Hepatocyte (in vitro differentiated cells): ENCODE results near the gene ALDH9A1. TPM values are rescaled to one million over a fixed set of nuclear protein-coding genes. Genes with fewer than 3 reads are reported as not detected.

ENCODE experiments used
- DNase-seq: peaks from one replicate; pipeline ENCODE4 v3.0.0-alpha.2; 2016; ENCODE audit warnings: low spot score
- H2AFZ ChIP-seq: fragments of 200-600 bp; sonication (generic); 2 replicates; pipeline ENCODE4 v1.6.0; 2016; ENCODE audit warnings: antibody characterized with exemption, mild to moderate bottlenecking
- H3K27ac ChIP-seq: fragments of 200-600 bp; sonication (generic); 2 replicates; pipeline ENCODE4 v1.5.1; 2016; ENCODE audit warnings: mild to moderate bottlenecking
- H3K27me3 ChIP-seq: fragments of 200-600 bp; sonication (generic); 2 replicates; pipeline ENCODE4 v1.6.1; 2016
- H3K36me3 ChIP-seq: fragments of 200-600 bp; sonication (generic); replicated peaks from 2 replicates; pipeline ENCODE4 v1.5.1; 2016; ENCODE audit warnings: low read depth; ENCODE audit not compliant: insufficient read depth
- H3K4me1 ChIP-seq: fragments of 200-600 bp; sonication (generic); 2 replicates; pipeline ENCODE4 v1.5.1; 2016; ENCODE audit warnings: mild to moderate bottlenecking, moderate library complexity; ENCODE audit not compliant: insufficient read depth
- H3K4me2 ChIP-seq: fragments of 200-600 bp; sonication (generic); 2 replicates; pipeline ENCODE4 v1.6.0; 2016
- H3K4me3 ChIP-seq: fragments of 200-600 bp; sonication (generic); 2 replicates; pipeline ENCODE4 v1.5.1; 2016; ENCODE audit warnings: mild to moderate bottlenecking
- H3K79me2 ChIP-seq: fragments of 200-600 bp; sonication (generic); 2 replicates; pipeline ENCODE4 v1.6.0; 2017; ENCODE audit warnings: mild to moderate bottlenecking
- H3K9me2 ChIP-seq: fragments of 200-600 bp; sonication (generic); replicated peaks from 2 replicates; pipeline ENCODE4 v1.6.0; 2017; ENCODE audit warnings: mild to moderate bottlenecking; ENCODE audit not compliant: insufficient read depth
- H3K9me3 ChIP-seq: fragments of 200-600 bp; sonication (generic); 2 replicates; pipeline ENCODE4 v1.5.1; 2016; ENCODE audit warnings: low read depth, mild to moderate bottlenecking
- H4K20me1 ChIP-seq: fragments of 200-600 bp; sonication (generic); 2 replicates; pipeline ENCODE4 v1.6.0; 2016; ENCODE audit warnings: mild to moderate bottlenecking; ENCODE audit not compliant: insufficient read depth, poor library complexity, severe bottlenecking
- CTCF ChIP-seq: fragments of 200-600 bp; sonication (generic); IDR thresholded peaks from 2 replicates; pipeline ENCODE4 v1.5.1; 2016; ENCODE audit warnings: antibody characterized with exemption, mild to moderate bottlenecking; ENCODE audit not compliant: poor library complexity
- EZH2 ChIP-seq: fragments of 200-600 bp; sonication (generic); IDR thresholded peaks from 2 replicates; pipeline ENCODE4 v1.6.1; 2016; ENCODE audit warnings: antibody characterized with exemption, mild to moderate bottlenecking, borderline replicate concordance
- EZH2phosphoT487 ChIP-seq: fragments of 200-600 bp; sonication (generic); IDR thresholded peaks from one replicate; pipeline ENCODE4 v1.6.1; 2018; ENCODE audit warnings: antibody characterized with exemption, mild to moderate bottlenecking, low read depth, moderate library complexity; ENCODE audit not compliant: unreplicated experiment, severe bottlenecking
- WGBS: methylation state at CpG from one replicate; pipeline ENCODE4 v1.1.6; 2016; ENCODE audit warnings: low lambda C conversion rate; ENCODE audit errors: missing lambda C conversion rate; 5-methylcytosine and 5-hydroxymethylcytosine counted together
- polyA plus RNA-seq: library from polyadenylated mRNA; unstranded; fragments of >200 nt; fragmentation: Nextera tagmentation; extraction: Ambion mirVana; gene quantifications from 2 replicates; pipeline ENCODE4 v1.2.1, GENCODE V29; 2016
- total RNA-seq: library from RNA; depleted of rRNA; stranded (reverse); fragments of >200 nt; gene quantifications from 2 replicates; pipeline ENCODE4 v1.2.3, GENCODE V29; 2014

The ALDH9A1 gene
- total and polyA plus RNA-seq, 2 experiments from 2014 or later = 58.6 to 63.8 TPM

DNA sequence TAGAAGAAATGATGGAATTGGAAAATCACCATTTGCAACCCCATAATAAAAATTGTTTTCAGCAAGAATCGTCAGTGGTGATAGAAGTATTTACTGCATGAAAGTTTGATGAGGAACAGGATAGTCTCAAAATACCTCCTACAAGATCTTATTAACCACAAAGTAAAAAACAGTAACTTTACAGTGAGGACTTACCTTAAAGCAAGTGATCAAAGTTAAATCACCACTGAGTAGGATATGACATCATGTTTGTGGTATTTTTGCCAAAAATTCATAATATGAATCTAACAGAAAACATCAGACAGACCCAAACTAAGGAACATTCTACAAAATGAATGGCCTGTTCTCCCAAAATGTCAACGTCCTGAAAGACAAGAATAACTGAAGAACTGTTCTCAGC, 19.9 kb downstream of the ALDH9A1 start:
- 42% methylated on average over 2 of the region's 2 CpGs for WGBS
- TF ChIP-seq EZH2 = no peak
- TF ChIP-seq CTCF = no peak
- no peak for TF ChIP-seq EZH2phosphoT487
- H3K4me3 ChIP-seq = no peak overlapping the region
- no peaks in the 10 kb centered on the region for H3K27me3 ChIP-seq
- H3K36me3 ChIP-seq = no peaks in the 10 kb centered on the region
- no peak overlapping the region for H3K27ac ChIP-seq
- DNase-seq = no peak
- H2AFZ ChIP-seq = no peak overlapping the region
- H3K4me2 ChIP-seq = no peak overlapping the region
- H3K9me2 ChIP-seq = no peaks in the 10 kb centered on the region
- no peaks in the 10 kb centered on the region for H3K9me3 ChIP-seq
- no peaks in the 10 kb centered on the region for H4K20me1 ChIP-seq
- H3K79me2 ChIP-seq = no peaks in the 10 kb centered on the region
- H3K4me1 ChIP-seq = no peaks in the 10 kb centered on the region

DNA sequence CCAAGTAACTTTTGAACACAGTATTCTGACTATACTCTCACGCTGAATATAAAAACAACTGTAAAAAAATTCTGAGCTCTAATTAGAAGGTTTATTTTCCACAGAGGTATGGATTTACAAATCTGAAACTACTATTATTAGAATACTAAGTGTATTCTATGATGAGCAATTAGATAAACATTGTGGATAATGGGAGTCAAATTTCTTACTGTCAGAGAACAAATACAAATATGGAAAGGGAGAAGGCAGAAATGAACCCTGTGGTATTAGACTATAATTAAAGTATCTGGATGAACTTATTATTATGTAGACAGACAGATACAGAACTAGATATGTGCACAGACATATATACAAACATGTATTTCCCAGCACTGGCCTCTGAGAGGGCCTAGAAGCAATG, 22.6 kb downstream of the ALDH9A1 start:
- Histone ChIP-seq H3K79me2 (no peaks in the 10 kb centered on the region), H2AFZ (no peak overlapping the region), H3K27ac (no peak overlapping the region), H3K4me1 (no peaks in the 10 kb centered on the region), H3K9me3 (no peaks in the 10 kb centered on the region), H3K9me2 (no peaks in the 10 kb centered on the region), H3K4me2 (no peak overlapping the region), H4K20me1 (no peaks in the 10 kb centered on the region), H3K27me3 (no peaks in the 10 kb centered on the region), H3K36me3 (no peaks in the 10 kb centered on the region), H3K4me3 (no peak overlapping the region)
- TF ChIP-seq EZH2 = no peak
- TF ChIP-seq CTCF = no peak
- no peak for TF ChIP-seq EZH2phosphoT487
- no peak for DNase-seq
- 100% methylated on average over 1 of the region's 1 CpG for WGBS

DNA sequence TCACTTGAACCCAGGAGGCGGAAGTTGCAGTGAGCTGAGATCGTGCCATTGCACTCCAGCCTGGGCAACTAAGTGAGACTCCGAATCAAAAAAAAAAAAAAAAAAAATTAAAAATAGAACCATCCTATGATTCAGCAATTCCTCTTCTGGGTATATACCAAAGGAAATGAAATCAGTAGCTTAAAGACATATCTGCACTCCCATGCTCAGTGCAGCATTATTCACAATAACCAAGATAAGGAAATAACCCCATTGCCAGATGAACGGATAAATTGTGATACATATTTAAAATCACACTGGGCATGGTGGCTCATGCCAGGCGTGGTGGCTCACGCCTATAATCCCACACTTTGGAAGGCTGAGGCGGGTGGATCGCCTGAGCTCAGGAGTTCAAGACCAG, 23.8 kb downstream of the ALDH9A1 start:
- H3K27ac ChIP-seq = no peak overlapping the region
- H3K4me3 ChIP-seq = no peak overlapping the region
- H2AFZ ChIP-seq = no peak overlapping the region
- H3K9me2 ChIP-seq = no peaks in the 10 kb centered on the region
- H3K27me3 ChIP-seq = no peaks in the 10 kb centered on the region
- TF ChIP-seq EZH2phosphoT487 = no peak
- TF ChIP-seq CTCF = no peak
- no peak for TF ChIP-seq EZH2
- H3K79me2 ChIP-seq = no peaks in the 10 kb centered on the region
- DNase-seq = no peak
- no peaks in the 10 kb centered on the region for H3K9me3 ChIP-seq
- H3K36me3 ChIP-seq = no peaks in the 10 kb centered on the region
- H3K4me1 ChIP-seq = no peaks in the 10 kb centered on the region
- H3K4me2 ChIP-seq = no peak overlapping the region
- WGBS = 98% methylated on average over 8 of the region's 8 CpGs
- H4K20me1 ChIP-seq = no peaks in the 10 kb centered on the region

DNA sequence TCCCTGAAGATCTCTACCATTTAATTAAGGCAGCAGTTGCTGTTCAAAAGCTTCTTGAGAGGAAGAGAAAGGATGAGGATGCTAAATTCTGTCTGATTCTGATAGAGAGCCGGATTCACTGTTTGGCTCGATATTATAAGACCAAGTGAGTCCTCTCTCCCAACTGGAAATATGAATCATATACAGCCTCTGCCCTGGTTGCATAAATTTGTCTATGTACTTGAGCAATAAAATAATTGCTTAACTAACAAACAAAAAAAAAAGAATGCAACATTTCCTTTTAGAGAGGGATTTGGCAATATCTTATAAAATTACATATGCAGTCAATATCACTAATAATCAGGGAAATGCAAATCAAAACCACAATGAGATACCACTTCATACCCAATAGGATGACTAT, 26.8 kb downstream of the ALDH9A1 start:
- no peak for DNase-seq
- TF ChIP-seq CTCF (no peak), EZH2phosphoT487 (no peak), EZH2 (no peak)
- Histone ChIP-seq H3K36me3 (no peaks in the 10 kb centered on the region), H3K4me3 (no peak overlapping the region), H3K9me3 (no peaks in the 10 kb centered on the region), H3K9me2 (no peaks in the 10 kb centered on the region), H4K20me1 (no peaks in the 10 kb centered on the region), H3K4me1 (no peaks in the 10 kb centered on the region), H3K27me3 (no peaks in the 10 kb centered on the region), H2AFZ (no peak overlapping the region), H3K4me2 (no peak overlapping the region), H3K79me2 (no peaks in the 10 kb centered on the region), H3K27ac (no peak overlapping the region)
- 97% methylated on average over 2 of the region's 2 CpGs for WGBS
